Measurements from ENCODE around the gene NUCB2.

Gene NUCB2

DNA sequence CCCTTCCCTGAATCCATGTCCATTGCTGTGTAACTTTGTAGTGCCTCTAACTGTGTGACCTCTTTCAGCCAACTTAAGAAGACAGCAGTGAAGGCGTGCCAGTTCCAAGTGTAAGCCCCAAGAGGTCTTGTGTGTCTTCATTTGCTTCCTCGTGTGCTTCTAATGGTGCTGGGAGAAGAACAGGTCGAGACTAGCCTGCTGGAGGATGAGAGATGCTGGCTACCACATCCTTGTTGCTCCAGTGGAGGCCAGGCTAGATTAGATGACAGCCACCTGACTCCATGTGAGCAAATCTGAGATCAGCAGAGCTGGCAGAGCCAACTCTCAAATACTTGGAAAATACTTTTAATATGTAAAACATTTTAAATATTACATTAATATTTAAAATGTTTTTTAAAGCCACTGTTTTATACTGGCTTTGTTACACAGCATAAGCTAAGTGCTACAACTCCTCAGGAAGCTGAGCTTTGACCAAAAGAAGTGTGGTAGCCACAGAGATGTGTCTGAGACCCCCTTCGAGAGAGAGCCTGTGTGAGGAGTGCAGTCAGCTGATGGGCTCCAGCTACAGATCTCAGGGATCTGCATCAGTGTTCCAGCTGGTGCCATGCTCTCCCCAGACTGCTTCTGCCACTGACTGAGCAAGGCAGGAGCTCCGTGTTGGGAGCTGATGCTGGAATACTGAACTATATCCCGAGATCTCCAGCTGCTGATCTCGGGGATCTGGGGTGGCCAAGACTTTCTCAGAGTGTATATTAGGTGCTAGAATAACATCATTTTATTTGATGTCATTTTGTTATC is 103.0 kb downstream of the NUCB2 start:
- in situ Hi-C loops (cut with HindIII; ENCODE audit: low sequenced_read_pairs) = no loop called here

DNA sequence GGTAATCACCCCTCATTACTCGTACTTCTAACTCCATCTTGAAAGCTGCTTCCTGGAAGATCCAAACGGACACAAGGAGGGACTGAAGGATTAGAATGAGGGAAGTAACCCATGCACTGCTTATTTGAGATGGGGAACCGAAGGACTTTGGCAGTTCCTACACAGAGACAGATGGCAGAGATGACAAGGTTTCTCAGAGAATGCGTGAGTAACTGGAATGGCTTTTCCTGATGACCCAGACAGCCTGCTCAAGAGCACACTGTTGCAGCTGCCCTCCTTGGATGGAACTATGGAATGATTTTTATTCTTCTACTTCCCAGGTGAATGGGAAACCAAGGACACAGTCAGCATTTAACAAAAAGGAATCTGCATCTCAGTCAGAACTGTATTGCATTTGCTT is 104.6 kb downstream of the NUCB2 start:
- in situ Hi-C loops (cut with HindIII; ENCODE audit: low sequenced_read_pairs) = no loop called here
